Measurements from ENCODE around the gene NACC2. TPM values are rescaled to one million over a fixed set of nuclear protein-coding genes. Genes with fewer than 3 reads are reported as not detected.
A peak's percentile ranks its signal among the peaks of the same experiment; 100 is the strongest.

The NACC2 gene
- total RNA-seq, 1 experiment from 2014 or later, result not detected

- Histone ChIP-seq H3K9me3 (ENCODE audit: low read length) (no peaks in the 10 kb centered on the region), H3K9ac (ENCODE audit: low read length) (no peak overlapping the region), H3K4me1 (ENCODE audit: low read length) (no peaks in the 10 kb centered on the region), H3K27me3 (ENCODE audit: low read length) (no peaks in the 10 kb centered on the region), H2AFZ (ENCODE audit: low read length) (no peak overlapping the region), H3K79me2 (ENCODE audit: low read length) (no peaks in the 10 kb centered on the region), H3K36me3 (ENCODE audit: insufficient read depth, low read length) (no peaks in the 10 kb centered on the region), H4K20me1 (ENCODE audit: insufficient read depth, low read depth, low read length) (peaks cover under 1% of the 10 kb centered on the region; the same call in 1 of the 2 replicates), H3K9me2 (replicated peaks; ENCODE audit: insufficient read depth, low read length) (no peaks in the 10 kb centered on the region), H3K27ac (ENCODE audit: low read length) (no peak overlapping the region), H3K4me3 (ENCODE audit: low read length) (no peak overlapping the region), H3K4me2 (ENCODE audit: low read depth, low read length, poor library complexity, severe bottlenecking) (no peak overlapping the region)
- DNase-seq, result no peak
These were observed 45.0 kb upstream of the NACC2 start for GRCh38 chr9:136140046-136140445.

DNA sequence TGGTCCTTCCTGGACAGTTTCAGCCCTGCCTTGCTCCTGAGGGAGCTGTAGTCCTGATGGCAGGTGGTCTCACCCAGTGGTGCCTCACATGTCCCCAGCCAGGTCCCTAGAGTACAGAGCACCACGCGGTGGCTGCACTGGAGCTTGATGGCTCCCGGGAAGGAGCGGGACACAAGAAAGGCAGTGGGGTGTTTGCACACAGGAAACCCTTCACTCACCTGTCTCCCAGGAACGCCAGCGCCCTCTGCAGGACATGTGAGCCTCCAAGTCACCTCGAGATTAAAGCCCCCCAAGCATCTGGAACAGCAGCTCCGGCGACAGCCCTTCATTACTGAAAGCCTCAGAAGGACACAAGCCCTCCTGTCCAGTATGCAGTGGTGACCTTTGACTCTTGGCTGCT is 43.5 kb upstream of the NACC2 start:
- Histone ChIP-seq H3K4me3 (ENCODE audit: low read length) (no peak overlapping the region), H3K79me2 (ENCODE audit: low read length) (no peaks in the 10 kb centered on the region), H3K27me3 (ENCODE audit: low read length) (no peaks in the 10 kb centered on the region), H3K4me1 (ENCODE audit: low read length) (no peaks in the 10 kb centered on the region), H3K9ac (ENCODE audit: low read length) (no peak overlapping the region), H3K36me3 (ENCODE audit: insufficient read depth, low read length) (no peaks in the 10 kb centered on the region), H3K9me2 (replicated peaks; ENCODE audit: insufficient read depth, low read length) (no peaks in the 10 kb centered on the region), H4K20me1 (ENCODE audit: insufficient read depth, low read depth, low read length) (no peaks in the 10 kb centered on the region), H3K9me3 (ENCODE audit: low read length) (no peaks in the 10 kb centered on the region), H3K27ac (ENCODE audit: low read length) (no peak overlapping the region), H2AFZ (ENCODE audit: low read length) (no peak overlapping the region), H3K4me2 (ENCODE audit: low read depth, low read length, poor library complexity, severe bottlenecking) (no peak overlapping the region)
- peak; percentile 92 for DNase-seq

- no peaks in the 10 kb centered on the region for H3K27me3 ChIP-seq (ENCODE audit: low read length)
- H3K9ac ChIP-seq (ENCODE audit: low read length), result no peak overlapping the region
- H4K20me1 ChIP-seq (ENCODE audit: insufficient read depth, low read depth, low read length), result no peaks in the 10 kb centered on the region
- no peaks in the 10 kb centered on the region for H3K36me3 ChIP-seq (ENCODE audit: insufficient read depth, low read length)
- no peaks in the 10 kb centered on the region for H3K4me1 ChIP-seq (ENCODE audit: low read length)
- H3K79me2 ChIP-seq (ENCODE audit: low read length), result no peaks in the 10 kb centered on the region
- H3K27ac ChIP-seq (ENCODE audit: low read length), result no peak overlapping the region
- H3K9me2 ChIP-seq (replicated peaks; ENCODE audit: insufficient read depth, low read length), result no peaks in the 10 kb centered on the region
- no peak overlapping the region for H3K4me2 ChIP-seq (ENCODE audit: low read depth, low read length, poor library complexity, severe bottlenecking)
- H2AFZ ChIP-seq (ENCODE audit: low read length), result no peak overlapping the region
- DNase-seq, result no peak
- H3K9me3 ChIP-seq (ENCODE audit: low read length), result no peaks in the 10 kb centered on the region
- no peak overlapping the region for H3K4me3 ChIP-seq (ENCODE audit: low read length)
These were observed 42.5 kb upstream of the NACC2 start for GRCh38 chr9:136137321-136138265.

GRCh38 chr9:136136127-136136925 is 41.2 kb upstream of the NACC2 start:
- Histone ChIP-seq H3K27ac (ENCODE audit: low read length) (no peak overlapping the region), H3K9ac (ENCODE audit: low read length) (no peak overlapping the region), H3K4me2 (ENCODE audit: low read depth, low read length, poor library complexity, severe bottlenecking) (no peak overlapping the region), H3K9me2 (replicated peaks; ENCODE audit: insufficient read depth, low read length) (no peaks in the 10 kb centered on the region), H4K20me1 (ENCODE audit: insufficient read depth, low read depth, low read length) (no peaks in the 10 kb centered on the region), H3K79me2 (ENCODE audit: low read length) (no peaks in the 10 kb centered on the region), H3K9me3 (ENCODE audit: low read length) (no peaks in the 10 kb centered on the region), H3K36me3 (ENCODE audit: insufficient read depth, low read length) (no peaks in the 10 kb centered on the region), H3K27me3 (ENCODE audit: low read length) (no peaks in the 10 kb centered on the region), H2AFZ (ENCODE audit: low read length) (no peak overlapping the region), H3K4me3 (ENCODE audit: low read length) (no peak overlapping the region), H3K4me1 (ENCODE audit: low read length) (no peaks in the 10 kb centered on the region)
- DNase-seq, result no peak

GRCh38 chr9:136135326-136136126 is 40.4 kb upstream of the NACC2 start:
- H3K4me2 ChIP-seq (ENCODE audit: low read depth, low read length, poor library complexity, severe bottlenecking), result no peak overlapping the region
- no peak overlapping the region for H3K9ac ChIP-seq (ENCODE audit: low read length)
- H3K9me2 ChIP-seq (replicated peaks; ENCODE audit: insufficient read depth, low read length), result no peaks in the 10 kb centered on the region
- H3K4me1 ChIP-seq (ENCODE audit: low read length), result no peaks in the 10 kb centered on the region
- no peaks in the 10 kb centered on the region for H3K36me3 ChIP-seq (ENCODE audit: insufficient read depth, low read length)
- H4K20me1 ChIP-seq (ENCODE audit: insufficient read depth, low read depth, low read length), result no peaks in the 10 kb centered on the region
- H2AFZ ChIP-seq (ENCODE audit: low read length), result no peak overlapping the region
- H3K9me3 ChIP-seq (ENCODE audit: low read length), result no peaks in the 10 kb centered on the region
- H3K79me2 ChIP-seq (ENCODE audit: low read length), result no peaks in the 10 kb centered on the region
- no peak overlapping the region for H3K4me3 ChIP-seq (ENCODE audit: low read length)
- no peak overlapping the region for H3K27ac ChIP-seq (ENCODE audit: low read length)
- DNase-seq, result no peak
- H3K27me3 ChIP-seq (ENCODE audit: low read length), result no peaks in the 10 kb centered on the region

- Histone ChIP-seq H3K36me3 (ENCODE audit: insufficient read depth, low read length) (no peaks in the 10 kb centered on the region), H3K27ac (ENCODE audit: low read length) (no peak overlapping the region), H2AFZ (ENCODE audit: low read length) (no peak overlapping the region), H4K20me1 (ENCODE audit: insufficient read depth, low read depth, low read length) (no peaks in the 10 kb centered on the region), H3K9me2 (replicated peaks; ENCODE audit: insufficient read depth, low read length) (no peaks in the 10 kb centered on the region), H3K4me3 (ENCODE audit: low read length) (no peak overlapping the region), H3K9me3 (ENCODE audit: low read length) (no peaks in the 10 kb centered on the region), H3K9ac (ENCODE audit: low read length) (no peak overlapping the region), H3K27me3 (ENCODE audit: low read length) (no peaks in the 10 kb centered on the region), H3K4me2 (ENCODE audit: low read depth, low read length, poor library complexity, severe bottlenecking) (no peak overlapping the region), H3K79me2 (ENCODE audit: low read length) (no peaks in the 10 kb centered on the region), H3K4me1 (ENCODE audit: low read length) (no peaks in the 10 kb centered on the region)
- DNase-seq, result no peak
These were observed 38.9 kb upstream of the NACC2 start for GRCh38 chr9:136133959-136134484.

GRCh38 chr9:136133191-136133958 is 38.3 kb upstream of the NACC2 start:
- H3K36me3 ChIP-seq (ENCODE audit: insufficient read depth, low read length), result no peaks in the 10 kb centered on the region
- no peaks in the 10 kb centered on the region for H3K9me3 ChIP-seq (ENCODE audit: low read length)
- H3K4me1 ChIP-seq (ENCODE audit: low read length), result no peaks in the 10 kb centered on the region
- no peaks in the 10 kb centered on the region for H4K20me1 ChIP-seq (ENCODE audit: insufficient read depth, low read depth, low read length)
- no peaks in the 10 kb centered on the region for H3K27me3 ChIP-seq (ENCODE audit: low read length)
- H3K4me2 ChIP-seq (ENCODE audit: low read depth, low read length, poor library complexity, severe bottlenecking), result no peak overlapping the region
- H2AFZ ChIP-seq (ENCODE audit: low read length), result no peak overlapping the region
- H3K27ac ChIP-seq (ENCODE audit: low read length), result no peak overlapping the region
- H3K79me2 ChIP-seq (ENCODE audit: low read length), result no peaks in the 10 kb centered on the region
- no peak overlapping the region for H3K4me3 ChIP-seq (ENCODE audit: low read length)
- no peak for DNase-seq
- no peak overlapping the region for H3K9ac ChIP-seq (ENCODE audit: low read length)
- no peaks in the 10 kb centered on the region for H3K9me2 ChIP-seq (replicated peaks; ENCODE audit: insufficient read depth, low read length)

Data from Karpas-422 (cell line).